Effector memory CD8-positive, alpha-beta T cell (primary cell): ENCODE data around the gene ZNF618.

Experiments used
- ATAC-seq: fragments of 150-1000 bp; cut with Tn5 transposase; replicated peaks from 2 replicates; pipeline ENCODE4 v1.10.0; 2021; ENCODE audit warnings: mild to moderate bottlenecking, moderate library complexity
- DNase-seq, 3 experiments: peaks; one replicate each; pipeline ENCODE4 v3.0.0; 2021
- H3K27ac Mint-ChIP-seq, 2 donors: one replicate each; pipeline ENCODE4 v1.8.0; 2022; ENCODE audit warnings: mild to moderate bottlenecking in 2 of 2, mixed read lengths in 2 of 2, moderate library complexity in 2 of 2
- H3K27me3 Mint-ChIP-seq, 2 donors: one replicate each; pipeline ENCODE4 v1.8.0; 2022; ENCODE audit warnings: mixed read lengths in 2 of 2
- H3K36me3 Mint-ChIP-seq: one replicate; pipeline ENCODE4 v1.8.0; 2022; ENCODE audit warnings: mild to moderate bottlenecking, moderate library complexity, mixed read lengths; ENCODE audit not compliant: insufficient read depth
- H3K4me1 Mint-ChIP-seq, 2 donors: one replicate each; pipeline ENCODE4 v1.8.0; 2022; ENCODE audit warnings: low read depth in 2 of 2, mixed read lengths in 2 of 2
- H3K4me3 Mint-ChIP-seq, 2 donors: one replicate each; pipeline ENCODE4 v1.8.0; 2022; ENCODE audit warnings: mild to moderate bottlenecking in 2 of 2, mixed read lengths in 2 of 2, moderate library complexity in 2 of 2
- H3K9me3 Mint-ChIP-seq, 2 donors: one replicate each; pipeline ENCODE4 v1.8.0; 2022; ENCODE audit warnings: mixed read lengths in 2 of 2

ZNF618 gene

GRCh38 chr9:113952676-113953075, 76.6 kb downstream of the ZNF618 start:
- DNase-seq, result no peak
- H3K36me3 Mint-ChIP-seq, result no peaks in the 10 kb centered on the region
- no peak overlapping the region for H3K4me3 Mint-ChIP-seq

GRCh38 chr9:113953531-113953930, 77.4 kb downstream of the ZNF618 start:
- H3K4me1 Mint-ChIP-seq, result no peaks in the 10 kb centered on the region
- H3K9me3 Mint-ChIP-seq, result no peaks in the 10 kb centered on the region
- no peak overlapping the region for H3K27ac Mint-ChIP-seq
- no peak overlapping the region for H3K4me3 Mint-ChIP-seq
- DNase-seq (no peak), ATAC-seq (no peak)
- no peaks in the 10 kb centered on the region for H3K36me3 Mint-ChIP-seq
- peaks cover 17 to 30% of the 10 kb centered on the region in 2 donors for H3K27me3 Mint-ChIP-seq

More at GRCh38 chr9:113952676-113953075, 76.6 kb downstream of the ZNF618 start:
- no peak overlapping the region for H3K27ac Mint-ChIP-seq
- ATAC-seq, result no peak
- H3K9me3 Mint-ChIP-seq, result no peaks in the 10 kb centered on the region
- H3K27me3 Mint-ChIP-seq, result peaks cover 17 to 30% of the 10 kb centered on the region in 2 donors
- no peaks in the 10 kb centered on the region for H3K4me1 Mint-ChIP-seq

- ATAC-seq (no peak), DNase-seq (no peak)
- Mint-ChIP-seq H3K9me3 (no peaks in the 10 kb centered on the region), H3K27me3 (peaks cover 14 to 30% of the 10 kb centered on the region in 2 donors), H3K27ac (no peak overlapping the region), H3K36me3 (no peaks in the 10 kb centered on the region), H3K4me1 (no peaks in the 10 kb centered on the region), H3K4me3 (no peak overlapping the region)
Measured at GRCh38 chr9:113954591-113954990, 78.5 kb downstream of the ZNF618 start.

- Mint-ChIP-seq H3K36me3 (no peaks in the 10 kb centered on the region), H3K27ac (no peak overlapping the region), H3K4me3 (no peak overlapping the region), H3K27me3 (peaks cover 8 to 30% of the 10 kb centered on the region in 2 donors), H3K9me3 (no peaks in the 10 kb centered on the region), H3K4me1 (no peaks in the 10 kb centered on the region)
- ATAC-seq, result no peak
- no peak for DNase-seq
Measured at GRCh38 chr9:113955076-113955752, 79.1 kb downstream of the ZNF618 start.

- peaks cover 5 to 28% of the 10 kb centered on the region in 2 donors for H3K27me3 Mint-ChIP-seq
- DNase-seq (no peak), ATAC-seq (no peak)
- no peak overlapping the region for H3K4me3 Mint-ChIP-seq
- H3K27ac Mint-ChIP-seq, result no peak overlapping the region
- H3K4me1 Mint-ChIP-seq, result no peaks in the 10 kb centered on the region
- no peaks in the 10 kb centered on the region for H3K9me3 Mint-ChIP-seq
- H3K36me3 Mint-ChIP-seq, result no peaks in the 10 kb centered on the region
Measured at GRCh38 chr9:113956901-113957300, 80.8 kb downstream of the ZNF618 start.

- Mint-ChIP-seq H3K36me3 (no peaks in the 10 kb centered on the region), H3K4me3 (no peak overlapping the region)
Measured at GRCh38 chr9:113957351-113957750, 81.2 kb downstream of the ZNF618 start.

GRCh38 chr9:113957821-113958341, 81.8 kb downstream of the ZNF618 start:
- ATAC-seq (no peak), DNase-seq (no peak)
- Mint-ChIP-seq H3K4me1 (no peaks in the 10 kb centered on the region), H3K4me3 (no peak overlapping the region), H3K9me3 (no peaks in the 10 kb centered on the region), H3K27ac (no peak overlapping the region), H3K27me3 (peaks cover 0 to 19% of the 10 kb centered on the region in 2 donors), H3K36me3 (no peaks in the 10 kb centered on the region)

More at GRCh38 chr9:113957351-113957750, 81.2 kb downstream of the ZNF618 start:
- H3K4me1 Mint-ChIP-seq, result no peaks in the 10 kb centered on the region
- H3K27ac Mint-ChIP-seq, result no peak overlapping the region
- no peak for DNase-seq
- no peaks in the 10 kb centered on the region for H3K9me3 Mint-ChIP-seq
- H3K27me3 Mint-ChIP-seq, result peaks cover under 1 to 24% of the 10 kb centered on the region in 2 donors
- ATAC-seq, result no peak

GRCh38 chr9:113958556-113958955, 82.4 kb downstream of the ZNF618 start:
- Mint-ChIP-seq H3K27me3 (peaks cover 0 to 12% of the 10 kb centered on the region in 2 donors), H3K4me3 (no peak overlapping the region), H3K36me3 (no peaks in the 10 kb centered on the region), H3K4me1 (no peaks in the 10 kb centered on the region), H3K9me3 (no peaks in the 10 kb centered on the region), H3K27ac (no peak overlapping the region)
- no peak for DNase-seq
- no peak for ATAC-seq

- no peak overlapping the region for H3K4me3 Mint-ChIP-seq
- H3K36me3 Mint-ChIP-seq, result no peaks in the 10 kb centered on the region
- DNase-seq (no peak), ATAC-seq (no peak)
- H3K27me3 Mint-ChIP-seq, result no peaks in the 10 kb centered on the region
- H3K4me1 Mint-ChIP-seq, result no peaks in the 10 kb centered on the region
- H3K27ac Mint-ChIP-seq, result no peak overlapping the region
- H3K9me3 Mint-ChIP-seq, result no peaks in the 10 kb centered on the region
Measured at GRCh38 chr9:113960768-113961167, 84.7 kb downstream of the ZNF618 start.

- no peak overlapping the region for H3K27ac Mint-ChIP-seq
- H3K27me3 Mint-ChIP-seq, result peaks cover 0 to 12% of the 10 kb centered on the region in 2 donors
- ATAC-seq (no peak), DNase-seq (no peak)
- no peaks in the 10 kb centered on the region for H3K9me3 Mint-ChIP-seq
- H3K4me3 Mint-ChIP-seq, result no peak overlapping the region
- H3K4me1 Mint-ChIP-seq, result no peaks in the 10 kb centered on the region
- no peaks in the 10 kb centered on the region for H3K36me3 Mint-ChIP-seq
Measured at GRCh38 chr9:113962396-113962795, 86.3 kb downstream of the ZNF618 start.

GRCh38 chr9:113963017-113963620, 87.0 kb downstream of the ZNF618 start:
- Mint-ChIP-seq H3K9me3 (no peaks in the 10 kb centered on the region), H3K27ac (no peak overlapping the region), H3K4me3 (no peak overlapping the region), H3K36me3 (no peaks in the 10 kb centered on the region), H3K4me1 (no peaks in the 10 kb centered on the region), H3K27me3 (peaks cover 0 to 18% of the 10 kb centered on the region in 2 donors)
- DNase-seq (no peak), ATAC-seq (no peak)

GRCh38 chr9:113963696-113964494, 87.8 kb downstream of the ZNF618 start:
- no peak for DNase-seq
- no peak overlapping the region for H3K4me3 Mint-ChIP-seq
- H3K27ac Mint-ChIP-seq, result no peak overlapping the region
- H3K27me3 Mint-ChIP-seq, result peaks cover 0 to 18% of the 10 kb centered on the region in 2 donors
- no peaks in the 10 kb centered on the region for H3K9me3 Mint-ChIP-seq
- no peaks in the 10 kb centered on the region for H3K4me1 Mint-ChIP-seq
- H3K36me3 Mint-ChIP-seq, result no peaks in the 10 kb centered on the region
- no peak for ATAC-seq

- DNase-seq (no peak), ATAC-seq (no peak)
- Mint-ChIP-seq H3K4me1 (no peaks in the 10 kb centered on the region), H3K27ac (no peak overlapping the region), H3K27me3 (peaks cover 0 to 18% of the 10 kb centered on the region in 2 donors), H3K36me3 (no peaks in the 10 kb centered on the region), H3K9me3 (no peaks in the 10 kb centered on the region), H3K4me3 (no peak overlapping the region)
Measured at GRCh38 chr9:113964495-113965170, 88.5 kb downstream of the ZNF618 start.
